GM21381 (cell line): Measurements from ENCODE around the gene PTGIR.
"Not testable (repeated sequence)": the region's sequence is repeated elsewhere in the genome, so short reads cannot be mapped to it uniquely, and the experiment has no call there.

Source experiments
- ATAC-seq: cut with Tn5 transposase; IDR thresholded peaks from one replicate; pipeline ENCODE4 v1.9.1; 2021; ENCODE audit warnings: mild to moderate bottlenecking, moderate library complexity; ENCODE audit not compliant: unreplicated experiment

The PTGIR gene

DNA sequence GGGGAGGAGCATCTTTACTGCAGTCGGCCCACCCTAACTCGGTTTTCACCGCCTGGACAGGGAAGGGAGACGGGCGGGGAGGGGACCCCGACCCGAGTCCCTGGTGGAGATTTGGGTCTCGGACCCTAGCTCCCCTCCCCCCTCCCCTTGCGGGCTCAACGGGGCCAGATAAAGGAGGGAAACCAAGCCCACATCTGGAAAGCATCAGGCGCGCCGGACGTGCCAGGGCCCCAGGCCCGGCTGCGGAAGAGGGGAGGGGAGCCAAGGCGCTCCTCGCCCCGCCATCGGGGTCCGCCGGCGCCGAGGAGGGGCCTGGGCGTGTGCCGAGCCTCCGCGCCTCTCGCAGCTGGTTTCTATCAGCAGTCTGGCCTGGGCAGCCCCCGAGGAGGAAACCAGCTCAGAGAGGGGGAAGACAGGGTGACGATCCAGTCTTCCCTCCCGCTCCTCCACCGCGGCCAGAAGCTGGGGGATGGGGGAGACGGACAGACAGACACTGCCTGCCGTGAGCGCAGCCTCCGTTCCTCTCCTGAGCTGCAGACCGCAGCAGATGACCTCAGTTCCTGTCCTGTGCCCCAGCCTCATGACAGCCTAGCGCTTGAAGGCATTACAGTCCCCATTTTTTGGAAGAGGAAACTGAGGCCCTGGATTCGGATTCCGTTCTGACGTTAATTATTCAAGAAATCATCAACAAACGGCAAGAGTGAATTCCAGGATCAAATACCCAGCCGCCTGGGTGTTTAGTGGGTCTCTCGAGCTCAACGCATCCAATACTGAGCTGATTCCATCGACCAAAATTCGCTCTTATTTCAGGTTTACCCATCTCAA is 14.7 kb upstream of the PTGIR start:
- no peak for ATAC-seq

GRCh38 chr19:46637224-46637623 is 12.3 kb upstream of the PTGIR start:
- ATAC-seq = no peak

DNA sequence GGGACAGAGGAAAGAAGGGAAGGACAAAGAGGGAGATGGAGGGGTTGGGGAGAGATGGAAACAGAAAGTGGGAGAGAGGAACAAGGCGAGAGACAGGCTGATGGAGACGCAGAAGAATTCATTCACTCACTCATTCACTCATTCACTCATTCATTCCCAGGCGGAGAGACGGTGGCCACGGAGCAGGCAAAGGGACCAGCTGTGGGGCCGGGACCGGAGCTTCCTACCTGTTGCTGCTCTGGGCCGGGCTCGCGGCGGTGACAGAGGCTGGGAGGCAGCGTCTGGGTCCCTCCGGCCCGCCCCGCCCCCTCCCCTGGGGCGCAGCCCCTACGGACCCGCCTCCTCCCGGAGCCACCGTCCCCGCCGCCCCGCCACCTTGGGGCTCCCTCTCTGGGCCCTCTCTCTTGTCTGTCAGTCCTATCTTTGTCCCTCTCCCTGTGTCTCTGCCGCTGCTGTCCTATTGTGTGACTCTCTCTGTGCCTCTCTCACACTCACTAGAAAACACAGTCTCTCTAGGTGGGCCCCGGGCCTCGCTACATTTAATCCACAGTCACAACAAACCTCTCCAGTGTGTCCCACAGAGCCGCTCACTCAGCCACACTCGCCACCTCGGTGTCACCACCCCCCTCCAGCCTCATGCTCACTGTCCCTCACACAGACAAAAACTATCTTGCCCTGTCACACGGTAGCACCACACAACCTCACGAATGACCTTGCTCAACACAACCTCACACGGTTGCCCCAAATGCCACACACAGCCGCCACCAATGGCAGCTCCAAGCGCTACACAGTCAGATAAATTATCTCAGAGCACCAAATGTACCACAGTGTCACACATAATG is 11.3 kb upstream of the PTGIR start, which contains the start of gene GNG8:
GNG8 (minus strand) TSS at position 283 of the 842 bp plus-strand sequence. CDS start 1,520 bp downstream, outside the sequence.
- ATAC-seq = no peak

DNA sequence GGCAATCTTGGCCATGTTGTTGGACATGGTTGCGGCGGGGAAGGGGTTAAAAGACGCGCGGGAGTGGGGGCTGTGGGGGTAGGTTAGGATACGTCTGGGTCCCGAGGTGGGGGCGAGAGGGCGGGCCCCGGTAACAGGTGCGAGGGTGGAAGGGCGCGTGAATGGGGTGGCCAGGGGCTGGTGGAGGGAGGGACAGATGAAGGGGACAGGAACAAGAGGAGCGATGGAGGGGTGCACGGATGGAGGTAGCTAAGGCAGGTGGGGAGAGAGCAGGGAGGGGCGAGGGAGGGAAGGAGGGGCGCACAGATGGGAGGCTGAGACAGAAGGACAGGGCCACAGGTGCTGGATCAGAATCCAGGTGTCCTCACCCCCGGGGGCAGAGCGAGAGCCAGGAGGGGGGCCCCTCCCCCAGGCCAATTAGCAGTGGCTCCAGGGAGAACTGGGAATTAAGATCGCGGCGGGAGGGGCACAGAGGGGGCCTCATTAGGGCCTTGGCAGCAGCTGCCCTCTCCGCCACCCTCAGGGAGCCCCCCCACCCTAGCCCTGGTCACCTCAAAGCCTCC is 9.8 kb upstream of the PTGIR start:
- ATAC-seq = no peak

GRCh38 chr19:46634045-46634655 is 9.3 kb upstream of the PTGIR start:
- peak; percentile 46 for ATAC-seq

DNA sequence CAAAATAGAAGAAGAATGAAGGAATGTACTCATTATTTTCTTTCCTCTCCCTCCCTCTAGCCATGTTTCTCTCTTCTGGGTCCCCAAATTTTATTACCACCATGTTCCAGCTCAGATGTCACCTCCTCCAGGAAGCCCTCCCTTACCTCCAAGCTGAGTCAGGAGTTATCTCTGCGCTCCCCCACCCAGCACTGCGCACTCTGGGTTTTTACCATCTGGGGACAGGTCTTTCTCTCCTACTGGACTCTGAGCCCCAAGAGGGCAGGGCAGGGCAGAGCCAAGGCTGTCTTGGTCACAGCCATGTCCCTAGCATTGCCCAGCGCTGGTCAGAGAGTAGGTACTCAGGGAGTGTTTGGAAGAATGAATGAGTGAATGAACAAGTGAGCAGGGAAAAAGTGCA is 8.2 kb upstream of the PTGIR start:
- no peak for ATAC-seq

- ATAC-seq = no peak
These were observed 6.6 kb upstream of the PTGIR start for GRCh38 chr19:46631481-46631880.

GRCh38 chr19:46630586-46631205 is 5.8 kb upstream of the PTGIR start:
- ATAC-seq = no peak

- no peak for ATAC-seq
These were observed 4.7 kb upstream of the PTGIR start for GRCh38 chr19:46629546-46630025.

- not testable (repeated sequence) for ATAC-seq
These were observed 4.1 kb upstream of the PTGIR start for GRCh38 chr19:46628970-46629369.

DNA sequence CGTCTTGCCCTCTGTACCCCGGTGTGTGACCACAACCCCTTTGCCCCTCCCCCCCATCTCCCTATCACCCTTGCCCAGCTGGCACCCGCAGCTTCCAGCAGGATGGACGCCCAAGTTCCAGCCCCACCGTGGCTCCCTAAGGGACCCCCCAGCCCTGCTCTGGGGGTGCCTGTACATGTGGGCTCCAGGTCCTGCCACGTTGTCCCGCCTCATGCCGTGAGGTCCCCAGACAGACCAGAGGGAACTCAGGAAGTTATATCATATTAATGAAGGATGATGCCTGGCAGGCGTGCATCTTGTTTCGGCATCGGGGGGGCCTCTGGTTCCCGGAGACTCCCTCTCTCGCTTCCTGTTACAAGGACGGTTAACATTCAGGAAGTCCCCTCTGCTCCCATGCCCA is 1.6 kb upstream of the PTGIR start:
- ATAC-seq = no peak

DNA sequence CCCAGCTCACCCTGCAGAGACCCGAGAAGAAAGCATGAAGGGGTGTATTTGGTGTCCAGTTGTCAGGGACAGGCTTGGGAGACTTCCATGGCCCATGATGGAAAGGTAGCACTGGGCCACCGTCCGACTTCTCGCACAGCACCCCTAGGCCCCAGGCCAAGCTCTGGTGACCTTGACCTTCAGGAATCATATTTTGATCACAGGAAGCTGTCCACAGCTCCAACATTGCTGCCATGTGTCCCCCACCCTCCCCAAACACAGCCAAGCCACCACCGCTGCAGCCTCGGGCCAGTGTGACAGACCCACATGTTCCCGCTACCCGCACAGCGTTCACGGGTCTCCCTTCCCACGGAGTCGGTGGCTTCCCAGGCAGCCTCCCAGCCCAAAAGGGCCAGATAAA is 842 bp upstream of the PTGIR start:
- no peak for ATAC-seq

DNA sequence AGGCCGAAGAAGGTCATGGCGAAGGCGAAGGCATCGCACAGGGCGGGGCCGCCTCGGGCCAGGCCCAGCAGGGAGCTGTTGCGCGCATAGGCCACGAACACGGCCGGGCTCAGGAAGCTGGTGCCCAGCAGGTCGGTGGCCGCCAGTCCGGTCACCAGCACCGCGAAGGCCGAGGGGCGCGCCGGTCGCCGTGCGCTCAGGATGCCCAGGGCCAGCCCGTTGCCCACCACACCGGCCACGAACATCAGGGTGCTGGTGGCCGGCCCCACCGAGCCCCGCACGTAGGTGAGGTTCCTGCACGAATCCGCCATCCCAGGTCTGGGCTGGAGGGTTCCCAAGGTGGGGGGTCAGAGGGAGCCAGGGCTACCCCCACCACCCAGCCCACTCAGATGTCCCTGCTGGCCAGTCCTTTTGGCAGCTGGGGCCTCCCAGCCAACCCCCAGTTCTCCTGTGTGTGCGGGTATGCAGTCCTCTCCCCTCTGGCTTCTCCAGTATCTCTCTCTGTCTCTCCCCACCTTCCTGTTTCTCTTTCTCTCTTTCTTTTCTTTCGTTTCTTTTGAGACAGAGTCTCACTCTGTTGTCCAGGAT is 880 bp downstream of the PTGIR start:
- ATAC-seq = no peak

- ATAC-seq = no peak
These were observed 2.8 kb downstream of the PTGIR start for GRCh38 chr19:46622118-46622446.

DNA sequence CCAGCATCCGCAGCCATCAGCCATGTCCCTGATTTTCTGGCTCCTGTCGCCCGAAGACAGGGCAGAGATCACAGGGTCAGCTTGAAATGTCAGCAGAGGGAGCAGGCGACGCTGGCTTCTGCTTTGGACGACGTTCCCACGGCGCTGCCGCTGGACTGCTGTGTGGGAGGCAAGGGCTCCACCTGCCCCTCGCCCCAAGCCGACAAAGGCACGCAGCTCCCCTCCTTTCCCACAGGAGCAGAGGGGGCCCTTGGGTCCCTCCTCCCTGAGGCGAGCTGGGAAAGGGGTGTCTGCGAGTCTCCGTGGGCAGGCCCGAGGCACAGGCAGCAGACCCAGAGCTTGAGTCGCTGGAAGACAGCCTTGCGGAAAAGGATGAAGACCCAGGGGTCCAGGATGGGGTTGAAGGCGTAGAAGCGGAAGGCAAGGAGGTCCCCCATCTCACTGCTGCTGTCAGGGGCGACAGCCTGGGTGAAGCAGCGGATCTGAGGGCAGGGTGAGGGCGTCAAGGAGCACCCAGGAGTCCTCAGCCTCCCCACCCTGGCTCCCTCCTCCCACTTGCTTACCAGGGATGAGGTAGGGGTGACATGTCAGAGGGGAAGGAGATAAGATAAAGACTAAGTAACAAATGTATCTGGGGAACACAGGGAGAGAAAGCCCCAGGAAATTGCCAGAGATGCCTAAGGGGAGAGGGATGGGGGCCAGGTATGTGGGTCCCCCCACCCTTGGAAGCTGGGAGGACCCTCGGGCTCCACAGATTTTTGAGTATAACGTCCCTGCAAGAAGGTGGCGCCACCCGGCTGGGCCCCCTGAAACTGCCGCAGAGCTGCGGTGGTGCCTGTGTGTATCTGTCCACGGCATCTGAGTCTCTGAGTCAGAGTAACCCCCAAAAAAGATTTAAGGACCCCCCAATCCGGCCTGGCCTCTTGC is 3.4 kb downstream of the PTGIR start:
- ATAC-seq = no peak

DNA sequence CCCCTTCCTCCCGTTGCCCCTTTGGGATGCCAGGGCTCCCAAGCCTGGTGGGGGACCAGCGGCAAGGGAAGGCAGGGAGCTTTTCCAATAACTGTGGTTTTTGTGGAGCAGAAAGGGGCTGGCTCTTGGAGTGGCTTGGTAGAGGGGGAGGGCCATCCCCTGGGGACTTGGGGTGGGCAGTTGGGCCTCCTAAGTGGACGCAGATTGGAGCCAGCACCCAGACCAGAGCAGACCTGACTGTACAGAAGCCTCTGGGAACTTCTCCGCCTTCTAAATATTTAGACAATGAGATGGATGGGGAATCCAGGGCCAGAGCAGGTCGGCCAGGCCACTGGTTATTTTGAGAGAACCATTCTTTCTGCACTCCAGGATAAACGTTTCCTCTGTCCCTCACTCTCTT is 4.2 kb downstream of the PTGIR start:
- ATAC-seq = no peak

GRCh38 chr19:46620267-46620666 is 4.6 kb downstream of the PTGIR start:
- ATAC-seq = no peak

DNA sequence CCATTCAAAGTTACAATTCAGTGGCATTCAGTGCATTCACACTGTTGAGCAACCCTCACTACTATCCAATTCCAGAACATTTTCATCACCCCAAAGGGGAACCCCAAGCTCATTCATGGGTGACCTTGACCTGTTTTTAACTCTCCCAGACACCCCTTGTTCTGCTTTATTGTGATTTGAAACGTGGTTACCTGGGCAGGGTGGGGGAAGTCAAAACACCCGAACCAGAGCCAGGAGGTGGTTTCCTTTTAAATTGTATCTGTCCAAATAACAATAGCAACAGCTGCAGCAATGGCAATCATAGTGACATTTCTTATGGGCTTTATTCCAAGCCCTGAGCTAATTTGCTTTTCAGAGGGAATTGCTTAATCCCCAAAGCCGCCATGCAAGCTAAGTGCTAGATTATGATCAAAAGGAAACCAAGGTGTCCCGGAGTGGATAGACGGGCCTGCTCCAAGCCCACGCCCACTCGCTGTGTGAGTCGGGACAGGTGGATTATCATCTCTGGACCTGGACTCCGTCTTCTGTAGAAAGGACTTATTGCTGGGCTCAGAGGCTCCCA is 6.1 kb downstream of the PTGIR start:
- no peak for ATAC-seq

DNA sequence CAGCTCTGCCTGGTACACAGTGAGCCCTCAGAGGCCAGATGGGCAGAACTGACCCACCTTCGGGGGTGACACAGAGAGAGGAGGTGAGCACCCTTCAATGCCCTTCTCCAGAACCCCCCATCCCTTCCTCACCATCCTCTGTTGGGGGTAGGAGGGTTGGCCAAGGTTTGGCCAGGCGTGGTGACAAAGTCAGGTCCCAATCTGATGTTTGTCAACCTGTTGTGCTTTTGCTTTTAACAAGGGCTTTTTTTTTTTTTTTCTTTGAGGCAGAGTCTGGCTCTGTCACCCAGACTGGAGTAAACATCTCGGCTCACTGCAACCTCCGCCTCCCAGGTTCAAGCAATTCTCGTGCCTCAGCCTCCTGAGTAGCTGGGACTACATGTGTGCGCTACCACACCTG is 7.3 kb downstream of the PTGIR start:
- no peak for ATAC-seq
